Measurements from ENCODE around the gene CCDC97.

DNA sequence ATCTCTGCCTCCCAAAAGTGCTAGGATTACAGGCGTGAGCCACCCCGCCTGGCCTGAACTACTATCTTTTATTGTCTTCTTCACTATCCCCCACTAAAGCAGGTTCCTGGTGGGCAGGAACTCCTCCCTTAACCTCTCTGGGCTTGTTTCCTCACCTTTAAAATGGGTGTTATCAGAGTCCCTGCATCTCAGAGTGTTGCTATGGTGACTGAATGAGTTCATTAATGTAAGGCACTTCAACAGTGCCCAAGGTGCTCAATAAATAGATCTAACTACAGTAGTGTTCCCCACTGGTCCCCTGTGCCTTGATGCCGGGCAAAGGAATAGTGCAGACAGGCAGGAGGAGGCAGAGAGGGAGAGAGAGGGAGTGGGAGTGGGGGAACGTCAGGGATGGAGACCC lies 20.5 kb downstream of the CCDC97 start:
- no peak for TF ChIP-seq EZH2 (IDR thresholded peaks at IDR 0.05)
- TF ChIP-seq FOXP2 (optimal IDR thresholded peaks at IDR 0.05; ENCODE audit: control extremely low read depth, extremely low read length, insufficient read depth): no peak

Measured in SK-N-MC (cell line).